ENCODE measurements around the gene EIF4EBP3. TPM values are rescaled to one million over a fixed set of nuclear protein-coding genes. Genes with fewer than 3 reads are reported as not detected.

The EIF4EBP3 gene
- total and polyA plus RNA-seq, 10 of the 15 experiments (the other 5 are each of a cell fraction or from before 2014, with no cell fraction given): 3.5 to 16.1 (median 6.2) TPM

GRCh38 chr5:140542972-140543371, 4.5 kb upstream of the EIF4EBP3 start (continued):
- TF ChIP-seq USF2 (IDR thresholded peaks at IDR 0.05; ENCODE audit: borderline replicate concordance, low read depth, low read length) (no peak), SMAD1 (IDR thresholded peaks at IDR 0.05; ENCODE audit: low read depth, partially characterized antibody) (no peak), SPI1 (IDR thresholded peaks at IDR 0.05; ENCODE audit: borderline replicate concordance, insufficient read depth, low read depth, low read length) (no peak), TCF3 (IDR thresholded peaks at IDR 0.05; ENCODE audit: borderline replicate concordance, insufficient read depth, low read depth, low read length) (no peak), CREM (IDR thresholded peaks at IDR 0.05; ENCODE audit: low read depth) (no peak), EZH2 (IDR thresholded peaks at IDR 0.05; ENCODE audit: borderline replicate concordance, control insufficient read depth, low read depth, low read length) (no peak)

- Histone ChIP-seq H3K9me3 (replicated peaks; ENCODE audit: control insufficient read depth, insufficient read depth, low read length) (no peaks in the 10 kb centered on the region), H3K27me3 (replicated peaks in 1 of 2; ENCODE audit: control insufficient read depth in 2 of 2, insufficient read depth in 2 of 2, low read length in 1 of 2) (no peaks in the 10 kb centered on the region), H2AFZ (ENCODE audit: control insufficient read depth, low read depth, low read length) (no peak overlapping the region), H3K79me2 (ENCODE audit: control insufficient read depth, insufficient read depth, low read length) (peaks cover 2% of the 10 kb centered on the region; the same call in 1 of the 2 replicates), H3K4me1 (ENCODE audit: control insufficient read depth, insufficient read depth, low read length) (peaks cover 19% of the 10 kb centered on the region), H3K27ac (ENCODE audit: control insufficient read depth, insufficient read depth) (no peak overlapping the region), H3K9ac (ENCODE audit: control insufficient read depth, insufficient read depth, low read length) (no peak overlapping the region), H4K20me1 (ENCODE audit: control insufficient read depth, insufficient read depth) (no peaks in the 10 kb centered on the region), H3K36me3 (ENCODE audit: control insufficient read depth in 2 of 2, insufficient read depth in 2 of 2, low read length in 1 of 2) (peaks cover 9 to 18% of the 10 kb centered on the region in 2 experiments), H3K4me2 (ENCODE audit: control insufficient read depth, insufficient read depth) (no peak overlapping the region), H3K4me3 (no peak overlapping the region)
- 99% methylated on average over 7 of the region's 7 CpGs for WGBS (ENCODE audit: insufficient coverage, insufficient replicate concordance, low lambda C conversion rate, missing lambda C conversion rate)
- no peak for FAIRE-seq
- no TSS peak for BruUV-seq (replicated peaks)
- POLR2A ChIA-PET: interaction anchor here (0.7 kb wide), 1 partner anchor 155 kb away, joined by 4 read pairs; the partner anchor contains the start of gene ZMAT2
- ATAC-seq: no peak
- no peak for DNase-seq (ENCODE audit: low read depth, low spot score)
- intact Hi-C loops (cut with micrococcal nuclease; ENCODE audit: unreplicated experiment) (no loop called here), in situ Hi-C loops (cut with MboI) (no loop called here)
- SMC1A ChIA-PET (ENCODE audit: uncharacterized antibody, unreplicated experiment): no interaction called here
- CTCF ChIA-PET: no interaction called here
- RAD21 ChIA-PET (ENCODE audit: unreplicated experiment): interaction anchor here (1.4 kb wide), 1 partner anchor 19 kb away, joined by 4 read pairs; no protein-coding TSS in a partner anchor
- TF ChIP-seq STAT3 (IDR thresholded peaks at IDR 0.05; ENCODE audit: low read depth, low read length): no peak
- no peak for TF ChIP-seq MTA2 (IDR thresholded peaks at IDR 0.05; ENCODE audit: low read depth)
- no peak for TF ChIP-seq ZNF592 (IDR thresholded peaks at IDR 0.05)
- TF ChIP-seq ZZZ3 (IDR thresholded peaks at IDR 0.05; ENCODE audit: control insufficient read depth, insufficient read length, low read depth): no peak
- no peak for TF ChIP-seq CHD1 (IDR thresholded peaks at IDR 0.05; ENCODE audit: low read depth, low read length)
- TF ChIP-seq SMARCA5 (IDR thresholded peaks at IDR 0.05): no peak
- no peak for TF ChIP-seq USF1 (IDR thresholded peaks at IDR 0.05; ENCODE audit: borderline replicate concordance, extremely low read length, insufficient read depth, low read depth, low read length)
- TF ChIP-seq NKRF (conservative IDR thresholded peaks at IDR 0.05): no peak
- TF ChIP-seq EZH2 (IDR thresholded peaks at IDR 0.05; ENCODE audit: borderline replicate concordance, control insufficient read depth, low read depth, low read length): no peak
- no peak for TF ChIP-seq GATAD2B (conservative IDR thresholded peaks at IDR 0.05; ENCODE audit: low read depth)
These were observed 2.5 kb upstream of the EIF4EBP3 start for GRCh38 chr5:140544986-140545385.

Data from GM12878 (cell line).